Transverse colon (tissue), 4 donors: ENCODE results near the gene CLSTN2. TPM values are rescaled to one million over a fixed set of nuclear protein-coding genes. Genes with fewer than 3 reads are reported as not detected.

Source experiments
- DNase-seq: peaks from one replicate; pipeline ENCODE4 v3.0.0-alpha.2; 2019
- H3K27ac ChIP-seq, 4 donors: fragments of 200-600 bp; sonication (generic); 2 replicates each; pipeline ENCODE4 v1.5.1; 2016 to 2018; ENCODE audit warnings: inconsistent platforms in 4 of 4
- H3K27me3 ChIP-seq: fragments of 200-600 bp; sonication (generic); 2 replicates; pipeline ENCODE4 v1.5.1; 2017; ENCODE audit warnings: inconsistent platforms
- H3K36me3 ChIP-seq, 4 donors: fragments of 200-600 bp; sonication (generic); 2 replicates each; pipeline ENCODE4 v1.5.1; 2017 to 2019; ENCODE audit warnings: inconsistent platforms in 4 of 4
- H3K4me1 ChIP-seq, 4 donors: fragments of 200-600 bp; sonication (generic); 2 replicates each; pipeline ENCODE4 v1.5.1; 2017 to 2020; ENCODE audit warnings: inconsistent platforms in 4 of 4
- H3K4me3 ChIP-seq, 4 donors: fragments of 200-600 bp; sonication (generic); 1 replicate in 1 of 4; 2 replicates in 3 of 4; pipeline versions ENCODE4 v1.5.1 to v1.6.1; 2017 to 2019; ENCODE audit warnings: inconsistent platforms in 4 of 4
- H3K9me3 ChIP-seq, 2 donors: fragments of 200-600 bp; sonication (generic); 2 replicates each; pipeline ENCODE4 v1.5.1; 2017 to 2019; ENCODE audit warnings: inconsistent platforms in 2 of 2
- CTCF ChIP-seq, 5 experiments: fragments of 200-600 bp in 3 of 5; fragments of 450-650 bp in 2 of 5; sonication (generic) in 3 of 5; IDR thresholded peaks; 1 replicate in 2 of 5; 2 replicates in 3 of 5; pipeline ENCODE4 v1.5.1; 2016 to 2017; ENCODE audit warnings: antibody characterized with exemption in 5 of 5, inconsistent platforms in 3 of 5, mild to moderate bottlenecking in 2 of 5, moderate library complexity in 1 of 5
- EP300 ChIP-seq: sonication (generic); formaldehyde crosslinking; IDR thresholded peaks from one replicate; pipeline ENCODE4 v1.6.1; 2017; ENCODE audit warnings: antibody characterized with exemption, low read depth
- POLR2A ChIP-seq: fragments of 450-650 bp; IDR thresholded peaks from one replicate; pipeline ENCODE4 v1.6.1; 2016; ENCODE audit warnings: antibody characterized with exemption, mild to moderate bottlenecking, moderate library complexity
- POLR2AphosphoS5 ChIP-seq, 3 donors: sonication (generic); formaldehyde crosslinking; IDR thresholded peaks; one replicate each; pipeline ENCODE4 v1.6.1; 2016; ENCODE audit warnings: antibody characterized with exemption in 3 of 3
- WGBS, 2 donors: methylation state at CpG; one replicate each; pipeline ENCODE4 v1.1.5; 2018; ENCODE audit warnings: low coverage in 1 of 2; 5-methylcytosine and 5-hydroxymethylcytosine counted together
- in situ Hi-C, 4 donors: fragments of 200-750 bp; cut with MboI; loops; one replicate each; pipeline versions ENCODE4 v1.15.0 to v1.15.1; 2017; ENCODE audit warnings: low sequenced_read_pairs in 3 of 4, low pct_ligation_motif_present in 1 of 4, low pct_unique_long_range_greater_than_20kb in 1 of 4
- intact Hi-C: fragments of 100-400 bp; cut with DNase I; formaldehyde crosslinking; loops from one replicate; pipeline ENCODE4 v1.15.1; 2023; ENCODE audit warnings: low total_unique reads
- total RNA-seq, 4 donors: library from RNA; depleted of rRNA; stranded (reverse); fragments of >200 nt; gene quantifications; one replicate each; pipeline ENCODE4 v1.1.0, GENCODE V29; 2016

Gene CLSTN2
- total RNA-seq, 4 donors from 2014 or later, result 0.60 to 9.0 (median 2.2) TPM

- Histone ChIP-seq H3K27ac (no peak overlapping the region), H3K4me3 (no peak overlapping the region), H3K9me3 (no peaks in the 10 kb centered on the region), H3K27me3 (no peaks in the 10 kb centered on the region), H3K36me3 (no peaks in the 10 kb centered on the region), H3K4me1 (no peaks in the 10 kb centered on the region)
- no peak for DNase-seq
- 60 to 83% methylated on average over 3 to 4 of the region's 4 CpGs for WGBS, 2 donors
- intact Hi-C loops (no loop called here), in situ Hi-C loops (no loop called here)
- TF ChIP-seq EP300, result no peak
- TF ChIP-seq POLR2AphosphoS5 (IDR thresholded peaks at IDR 0.05), result no peak
- no peak for TF ChIP-seq CTCF (IDR thresholded peaks at IDR 0.05)
- TF ChIP-seq POLR2A, result no peak
These were observed 241.5 kb downstream of the CLSTN2 start for GRCh38 chr3:140176526-140176925.

- WGBS, 2 donors, result 68 to 69% methylated on average over 3 of the region's 3 CpGs
- H3K36me3 ChIP-seq, result no peaks in the 10 kb centered on the region
- H3K27me3 ChIP-seq, result no peaks in the 10 kb centered on the region
- no peak for DNase-seq
- no peaks in the 10 kb centered on the region for H3K4me1 ChIP-seq
- no peak overlapping the region for H3K27ac ChIP-seq
- H3K9me3 ChIP-seq, result no peaks in the 10 kb centered on the region
- no peak for TF ChIP-seq CTCF (IDR thresholded peaks at IDR 0.05)
- TF ChIP-seq EP300, result no peak
- no peak for TF ChIP-seq POLR2A
- TF ChIP-seq POLR2AphosphoS5 (IDR thresholded peaks at IDR 0.05), result no peak
- H3K4me3 ChIP-seq, result no peak overlapping the region
- in situ Hi-C loops, result no loop called here
- intact Hi-C loops, result no loop called here
These were observed 243.0 kb downstream of the CLSTN2 start for GRCh38 chr3:140177943-140178342.

GRCh38 chr3:140178482-140178881 is 243.5 kb downstream of the CLSTN2 start:
- WGBS, 2 donors, result 61 to 69% methylated on average over 5 of the region's 5 CpGs
- H3K4me3 ChIP-seq, result no peak overlapping the region

GRCh38 chr3:140180603-140181002 is 245.6 kb downstream of the CLSTN2 start:
- no peak overlapping the region for H3K27ac ChIP-seq
- in situ Hi-C loops, result no loop called here
- TF ChIP-seq POLR2A, result no peak
- TF ChIP-seq CTCF (IDR thresholded peaks at IDR 0.05), result no peak
- TF ChIP-seq POLR2AphosphoS5 (IDR thresholded peaks at IDR 0.05), result no peak
- TF ChIP-seq EP300, result no peak
- intact Hi-C loops, result no loop called here
- H3K4me3 ChIP-seq, result no peak overlapping the region
- H3K4me1 ChIP-seq, result no peaks in the 10 kb centered on the region
- no peak for DNase-seq
- no peaks in the 10 kb centered on the region for H3K9me3 ChIP-seq
- no peaks in the 10 kb centered on the region for H3K36me3 ChIP-seq
- H3K27me3 ChIP-seq, result no peaks in the 10 kb centered on the region
- WGBS, 2 donors, result 74 to 80% methylated on average over 1 of the region's 1 CpG

More at GRCh38 chr3:140178482-140178881, 243.5 kb downstream of the CLSTN2 start:
- intact Hi-C loops (no loop called here), in situ Hi-C loops (no loop called here)
- TF ChIP-seq CTCF (IDR thresholded peaks at IDR 0.05) (no peak), POLR2A (no peak), POLR2AphosphoS5 (IDR thresholded peaks at IDR 0.05) (no peak), EP300 (no peak)
- no peak for DNase-seq
- no peak overlapping the region for H3K27ac ChIP-seq
- H3K36me3 ChIP-seq, result no peaks in the 10 kb centered on the region
- no peaks in the 10 kb centered on the region for H3K9me3 ChIP-seq
- H3K4me1 ChIP-seq, result no peaks in the 10 kb centered on the region
- H3K27me3 ChIP-seq, result no peaks in the 10 kb centered on the region
